Jurkat, Clone E6-1 (cell line): ENCODE results near the gene ZCCHC7.
"Not testable (repeated sequence)": the region's sequence is repeated elsewhere in the genome, so short reads cannot be mapped to it uniquely, and the experiment has no call there.

Experiments used
- DNase-seq: peaks from one replicate; pipeline ENCODE4 v3.0.0-alpha.2; 2011; ENCODE audit warnings: low read depth, low spot score
- H3K4me3 ChIP-seq: 2 replicates; pipeline ENCODE4 v1.5.1; 2011; ENCODE audit warnings: mild to moderate bottlenecking, low read length, control low read depth, moderate library complexity

The ZCCHC7 gene

DNA sequence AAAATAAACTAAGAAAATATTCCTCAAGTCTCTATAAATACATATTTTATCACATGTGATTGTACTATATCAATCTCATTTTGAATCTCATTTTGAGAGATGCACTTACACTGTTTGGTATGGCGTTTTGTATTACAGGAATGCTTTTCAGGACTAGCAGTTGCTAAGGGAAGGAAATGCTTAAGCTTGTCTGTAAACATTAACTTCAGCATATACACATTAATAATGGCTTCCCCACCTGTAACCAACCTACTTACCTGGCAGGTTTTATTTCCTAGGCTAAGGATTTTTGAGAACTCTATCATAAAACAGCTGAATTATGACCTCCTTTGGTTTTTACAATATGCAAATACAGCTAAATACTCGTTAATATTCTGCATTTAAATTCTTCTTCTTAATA lies 161.2 kb downstream of the ZCCHC7 start:
- no peak overlapping the region for H3K4me3 ChIP-seq

DNA sequence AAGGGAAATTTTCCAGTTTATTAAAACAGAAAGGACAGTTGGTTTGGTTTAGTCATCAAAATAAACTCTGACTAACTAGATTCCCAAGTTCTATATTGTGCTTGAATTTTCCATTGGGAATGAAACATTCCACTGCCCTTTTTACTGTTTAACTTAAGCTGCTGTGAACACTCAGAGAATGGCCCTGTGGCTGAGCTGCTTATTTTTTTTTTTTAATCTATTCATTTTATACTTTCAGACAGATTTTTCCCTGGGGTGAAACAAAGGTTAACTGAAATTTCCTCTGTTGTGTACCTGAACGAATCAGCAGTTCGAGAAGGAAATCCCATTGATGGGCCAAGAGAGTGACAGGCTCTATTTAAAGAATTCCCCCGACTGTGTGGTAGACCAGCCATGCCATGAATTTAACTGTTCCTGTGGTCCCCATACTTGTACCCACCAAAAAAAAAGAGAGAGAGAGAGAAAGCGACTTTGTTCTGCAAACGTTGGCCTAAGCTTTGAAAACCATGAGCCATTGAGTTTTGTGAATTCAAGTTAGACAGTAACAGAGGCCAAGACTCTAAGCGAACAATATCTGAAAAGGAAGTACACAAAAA lies 163.5 kb downstream of the ZCCHC7 start:
- H3K4me3 ChIP-seq, result no peak overlapping the region
- no peak for DNase-seq

More for the DNA sequence above, 161.2 kb downstream of the ZCCHC7 start:
- DNase-seq, result no peak

DNA sequence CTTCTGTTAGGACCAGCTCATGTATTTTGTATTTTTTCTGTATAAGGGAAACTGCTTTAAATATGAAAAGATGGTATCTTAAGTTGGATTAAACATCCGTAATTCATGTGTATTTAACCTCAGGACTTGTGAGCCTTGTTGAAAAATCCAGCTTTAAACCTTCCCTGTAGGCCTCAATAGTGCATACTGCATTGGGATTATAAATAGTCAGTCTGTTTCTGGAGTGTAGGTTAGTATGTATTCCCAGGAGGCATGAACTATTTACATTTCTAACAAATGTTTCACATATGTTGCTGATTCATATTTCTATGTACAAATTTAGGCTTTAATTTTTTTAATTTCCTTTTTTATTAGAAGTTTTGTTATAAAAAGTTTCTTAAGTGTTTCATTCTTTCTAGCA lies 164.3 kb downstream of the ZCCHC7 start:
- DNase-seq, result no peak
- no peak overlapping the region for H3K4me3 ChIP-seq

DNA sequence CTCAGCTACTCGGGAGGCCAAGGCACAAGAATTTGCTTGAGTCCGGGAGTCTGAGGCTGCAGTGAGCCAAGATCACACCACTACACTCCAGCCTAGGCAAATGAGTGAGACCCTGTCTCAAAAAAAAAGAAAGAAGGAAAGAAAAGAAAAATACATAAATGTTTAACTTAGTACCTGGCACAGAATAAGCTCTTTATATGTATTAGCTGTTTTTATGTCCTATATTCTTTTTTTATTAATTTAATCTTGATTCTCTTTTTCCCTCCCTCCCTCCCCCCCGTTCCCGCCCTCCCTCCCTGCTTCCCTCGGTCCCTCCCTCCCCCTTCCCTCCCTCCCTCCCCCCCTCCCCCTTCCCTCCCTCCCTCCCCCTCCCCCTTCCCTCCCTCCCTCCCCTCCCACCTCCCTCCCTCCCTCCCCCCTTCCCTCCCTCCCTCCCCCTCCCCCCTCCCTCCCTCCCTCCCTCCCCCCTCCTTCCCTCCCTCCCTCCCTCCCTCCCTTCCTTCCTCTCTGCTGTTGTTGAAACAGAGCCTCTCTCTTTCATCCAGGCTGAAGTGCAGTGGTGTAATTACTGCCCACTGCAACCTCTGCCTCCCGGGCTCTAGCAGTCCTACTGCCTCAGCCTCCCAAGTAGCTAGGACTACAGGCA lies 166.3 kb downstream of the ZCCHC7 start:
- no peak for DNase-seq
- H3K4me3 ChIP-seq, result no peak overlapping the region

DNA sequence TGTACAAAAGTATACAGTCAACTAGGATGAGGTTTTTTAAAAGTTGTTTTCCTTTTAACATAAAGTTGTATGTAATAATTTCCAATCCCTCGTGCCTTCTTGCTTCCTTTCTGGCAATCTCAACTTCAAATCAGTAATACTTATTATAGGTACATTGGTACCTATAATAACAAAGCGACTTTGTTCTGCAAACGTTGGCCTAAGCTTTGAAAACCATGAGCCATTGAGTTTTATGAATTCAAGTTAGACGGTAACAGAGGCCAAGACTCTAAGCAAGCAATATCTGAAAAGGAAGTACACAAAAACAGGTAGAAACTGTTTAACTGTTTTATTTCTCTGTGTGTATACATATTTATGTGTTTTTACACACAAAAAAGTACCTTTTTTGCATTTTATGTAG lies 166.9 kb downstream of the ZCCHC7 start:
- DNase-seq, result no peak
- H3K4me3 ChIP-seq, result no peak overlapping the region

DNA sequence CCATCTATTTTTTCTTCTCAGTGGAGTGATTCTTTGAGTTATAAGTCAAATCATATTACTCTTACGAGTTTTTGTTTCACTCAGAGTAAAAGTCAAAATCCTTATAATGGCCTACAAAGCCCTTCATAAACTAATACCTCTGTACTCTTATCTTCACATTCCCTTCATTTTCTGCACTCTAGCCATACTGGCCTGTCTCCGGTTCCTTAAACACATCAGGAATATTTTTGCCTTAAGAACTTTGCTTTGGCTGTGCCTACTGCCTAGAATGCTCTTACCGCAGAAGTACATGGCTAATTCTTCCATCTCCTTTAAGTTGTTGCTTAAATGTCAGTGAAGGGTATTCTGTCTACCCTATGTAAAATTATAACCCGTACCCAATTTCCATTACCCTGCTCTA lies 169.3 kb downstream of the ZCCHC7 start:
- H3K4me3 ChIP-seq, result no peak overlapping the region
- DNase-seq, result no peak

DNA sequence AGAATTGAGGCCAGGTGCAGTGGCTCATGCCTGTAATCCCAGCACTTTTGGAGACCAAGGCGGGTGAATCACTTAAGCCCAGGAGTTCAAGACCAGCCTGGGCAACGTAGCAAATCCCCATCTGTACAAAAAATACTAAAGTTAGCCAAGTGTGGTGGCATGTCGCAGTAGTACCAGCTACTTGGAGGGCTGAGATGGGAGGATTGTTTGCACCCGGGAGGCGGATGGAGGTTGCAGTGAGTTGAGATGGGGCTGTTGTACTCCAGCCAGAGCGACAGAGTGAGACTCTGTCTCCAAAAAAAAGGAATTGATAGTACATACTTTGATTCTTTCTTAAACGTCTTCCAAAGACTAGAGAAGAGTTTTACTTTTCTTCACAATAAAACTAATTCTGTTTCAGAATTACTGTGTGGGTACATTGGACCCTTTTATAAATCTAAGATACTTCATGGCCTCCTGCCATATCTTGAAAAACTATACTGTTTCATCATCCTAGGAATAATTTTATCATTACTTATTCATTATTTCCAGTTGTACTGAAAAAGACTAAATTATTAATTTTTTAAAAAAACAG lies 170.1 kb downstream of the ZCCHC7 start:
- no peak overlapping the region for H3K4me3 ChIP-seq
- no peak for DNase-seq

DNA sequence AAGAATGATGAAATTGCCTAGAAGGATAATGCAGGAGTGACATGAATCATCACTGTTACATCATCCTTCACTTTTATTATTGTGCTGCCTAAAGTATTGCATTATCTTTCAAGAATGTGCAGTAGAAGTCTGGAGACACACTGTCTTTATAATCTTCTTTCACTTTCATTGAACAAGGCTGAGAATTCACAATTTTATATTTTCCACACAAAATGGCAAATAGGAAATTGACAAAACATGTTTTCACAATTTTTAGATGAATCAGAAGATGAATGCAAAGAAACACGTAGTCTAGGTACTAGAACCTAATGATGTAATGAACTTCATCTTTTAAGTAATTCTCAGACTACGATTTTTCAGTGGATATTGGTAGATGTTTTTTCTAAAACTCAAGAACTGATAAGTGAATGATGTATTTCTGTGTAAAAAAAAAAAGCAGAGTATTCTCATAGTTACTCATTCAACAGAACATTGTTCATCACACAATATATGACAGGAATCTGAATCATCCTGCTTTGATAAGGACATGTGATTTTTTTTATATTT lies 170.6 kb downstream of the ZCCHC7 start:
- DNase-seq, result no peak
- H3K4me3 ChIP-seq, result no peak overlapping the region

DNA sequence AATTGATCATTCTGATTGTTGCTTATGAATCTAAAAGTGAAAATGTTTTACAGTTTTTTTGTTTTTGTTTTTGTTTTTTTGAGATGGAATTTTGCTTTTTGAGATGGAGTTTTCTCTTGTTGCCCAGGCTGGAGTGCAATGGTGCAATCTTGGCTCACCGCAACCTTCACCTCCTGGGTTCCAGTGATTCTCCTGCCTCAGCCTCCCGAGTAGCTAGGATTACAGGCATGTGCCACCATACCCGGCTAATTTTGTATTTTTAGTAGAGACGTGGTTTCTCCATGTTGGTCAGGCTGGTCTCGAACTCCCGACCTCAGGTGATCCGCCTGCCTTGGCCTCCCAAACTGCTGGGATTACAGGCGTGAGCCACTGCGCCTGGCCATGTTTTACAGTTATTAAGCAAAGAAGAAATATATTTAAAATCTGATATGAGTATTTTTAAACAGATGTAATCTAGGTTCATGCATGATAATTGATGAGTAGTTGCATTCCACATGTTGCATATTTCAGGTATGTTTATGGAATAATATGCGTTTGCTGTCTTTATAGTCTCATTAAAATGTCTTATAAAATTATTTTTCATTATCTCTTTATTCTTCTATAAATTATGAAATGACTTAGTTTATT lies 171.4 kb downstream of the ZCCHC7 start:
- not testable (repeated sequence) for DNase-seq, H3K4me3 ChIP-seq

DNA sequence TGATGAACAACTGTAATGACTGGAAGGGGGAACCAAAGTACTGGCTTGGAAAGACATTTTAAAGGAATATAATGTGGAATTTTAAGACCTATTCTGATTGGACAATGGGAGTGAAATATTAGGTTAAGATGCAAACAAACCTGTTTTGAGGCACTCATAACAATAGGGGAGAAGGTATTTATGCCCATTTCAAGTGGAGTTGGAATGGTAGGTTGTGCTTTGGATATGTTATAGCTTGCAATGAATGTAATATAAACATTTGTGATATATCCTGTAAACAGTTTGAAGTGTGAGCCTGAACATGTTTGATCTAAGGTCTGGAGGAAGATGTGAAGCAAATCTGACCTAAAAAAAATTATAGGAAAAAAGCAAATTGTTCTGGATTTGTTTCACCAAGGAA lies 172.5 kb downstream of the ZCCHC7 start:
- DNase-seq, result no peak
- no peak overlapping the region for H3K4me3 ChIP-seq

DNA sequence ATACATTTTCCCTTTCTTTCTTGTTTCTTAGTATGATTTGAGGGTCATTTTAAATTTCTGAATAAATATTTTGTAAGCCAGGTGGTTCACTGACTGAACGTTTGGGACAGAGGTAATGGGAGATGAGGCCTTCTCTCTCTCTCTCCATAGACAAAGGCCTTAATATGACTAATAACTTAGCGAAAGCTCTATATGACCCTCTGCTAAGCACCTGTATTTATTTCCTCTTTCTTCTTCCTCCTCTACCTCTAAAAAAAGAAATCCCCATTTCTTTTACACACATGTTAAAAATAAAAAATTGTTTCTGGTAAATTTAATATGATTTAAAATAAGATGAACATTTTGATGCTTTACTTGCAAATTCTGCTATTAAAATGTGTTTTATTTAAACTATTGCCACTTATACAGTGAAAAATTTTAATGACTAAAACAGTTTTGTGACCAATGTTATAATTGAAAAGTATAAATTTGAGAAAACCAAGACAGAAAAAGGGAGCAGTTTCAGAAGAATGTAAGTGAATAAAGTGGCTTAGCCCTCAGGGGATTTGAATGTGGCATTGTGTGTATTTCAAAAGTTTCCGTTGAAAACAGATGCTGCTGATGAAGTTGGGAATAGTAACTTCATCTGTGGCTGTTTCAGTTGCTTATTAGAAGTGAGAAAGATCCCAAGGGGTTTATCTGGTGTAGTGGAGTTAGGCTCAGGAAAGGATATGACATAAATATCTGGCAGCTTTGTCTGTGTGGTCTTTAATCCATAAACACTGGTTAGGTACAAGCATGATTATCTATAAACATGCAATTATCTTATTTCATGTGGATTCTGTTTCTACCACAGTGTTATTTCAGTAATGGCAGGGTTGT lies 173.5 kb downstream of the ZCCHC7 start:
- peak; percentile 28 for DNase-seq
- no peak overlapping the region for H3K4me3 ChIP-seq

DNA sequence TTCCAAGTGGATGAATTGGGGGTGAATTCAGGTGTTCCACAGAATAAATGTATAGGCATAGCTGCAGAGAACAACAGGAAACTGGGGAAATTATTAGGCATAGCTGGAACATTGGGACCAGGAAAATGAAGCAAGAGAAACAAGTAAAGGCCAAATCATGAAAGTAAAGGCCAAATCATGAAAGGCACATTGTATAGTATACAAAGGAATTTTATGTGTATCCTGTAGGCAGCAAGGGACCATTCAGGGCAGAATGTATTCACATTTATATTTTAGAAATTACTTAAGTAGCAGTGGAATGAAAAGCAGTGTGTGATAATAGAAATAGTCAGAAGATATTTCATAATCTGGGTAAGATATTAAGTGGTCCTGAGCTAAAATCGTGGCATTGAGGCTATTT lies 174.8 kb downstream of the ZCCHC7 start:
- H3K4me3 ChIP-seq, result no peak overlapping the region
- no peak for DNase-seq

DNA sequence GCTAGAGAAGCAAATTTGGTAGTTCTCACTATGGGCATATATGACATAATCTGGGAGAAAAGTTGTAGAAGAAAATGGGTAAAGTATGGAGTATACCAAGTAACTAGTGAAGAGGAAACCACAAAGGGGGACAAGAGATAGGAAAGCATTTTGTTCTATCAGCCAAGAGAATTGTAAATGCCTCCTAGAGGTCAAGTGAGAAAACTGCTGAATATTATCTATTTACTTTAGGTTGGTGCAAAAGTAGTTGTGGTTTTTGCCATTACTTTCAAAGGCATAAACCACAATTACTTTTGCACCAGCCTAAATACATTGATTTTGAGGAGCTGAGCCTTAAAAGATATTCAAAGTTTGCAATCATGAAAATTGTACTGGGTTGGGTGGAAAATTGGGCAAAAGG lies 175.4 kb downstream of the ZCCHC7 start:
- peak; percentile 56 for DNase-seq
- H3K4me3 ChIP-seq, result no peak overlapping the region

DNA sequence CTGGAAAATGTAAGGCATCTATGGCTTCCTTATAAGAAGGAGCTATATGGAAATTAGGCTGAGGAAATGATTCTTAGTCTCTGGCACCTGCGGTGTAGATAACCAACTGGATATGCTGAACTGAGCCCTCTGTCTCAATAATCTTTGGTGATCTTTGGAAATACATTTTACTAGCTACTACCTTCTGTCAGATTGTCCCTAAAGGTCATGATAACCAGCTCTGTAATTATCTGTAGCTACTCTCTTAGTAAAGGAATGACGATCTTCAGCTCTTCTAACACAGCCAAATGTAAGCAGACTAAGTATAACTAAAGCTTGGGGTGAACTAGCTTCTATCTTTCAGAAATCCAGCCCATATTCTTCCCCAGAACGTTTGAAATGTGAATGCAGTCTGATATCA lies 177.2 kb downstream of the ZCCHC7 start:
- no peak for DNase-seq
- no peak overlapping the region for H3K4me3 ChIP-seq

DNA sequence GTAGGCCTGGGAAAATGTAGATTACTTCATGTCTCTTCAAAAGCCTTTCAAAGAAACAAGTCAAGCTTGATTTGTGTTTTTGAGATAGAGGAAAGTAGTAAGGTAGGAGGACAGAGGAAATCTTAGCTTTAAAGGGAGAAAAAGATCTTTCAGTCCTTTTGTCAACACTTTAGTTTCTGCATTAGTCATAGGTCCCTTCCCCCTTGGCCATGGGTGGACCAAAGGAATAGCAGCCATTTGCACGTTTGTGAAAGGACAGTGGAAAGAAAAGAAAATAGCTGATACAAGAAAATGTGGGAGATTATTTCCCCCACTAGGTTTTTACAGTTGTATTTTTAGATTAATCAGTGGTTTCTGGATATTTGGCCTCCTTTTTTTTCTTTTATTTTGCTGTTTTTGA lies 180.2 kb downstream of the ZCCHC7 start:
- no peak for DNase-seq
- H3K4me3 ChIP-seq, result no peak overlapping the region

DNA sequence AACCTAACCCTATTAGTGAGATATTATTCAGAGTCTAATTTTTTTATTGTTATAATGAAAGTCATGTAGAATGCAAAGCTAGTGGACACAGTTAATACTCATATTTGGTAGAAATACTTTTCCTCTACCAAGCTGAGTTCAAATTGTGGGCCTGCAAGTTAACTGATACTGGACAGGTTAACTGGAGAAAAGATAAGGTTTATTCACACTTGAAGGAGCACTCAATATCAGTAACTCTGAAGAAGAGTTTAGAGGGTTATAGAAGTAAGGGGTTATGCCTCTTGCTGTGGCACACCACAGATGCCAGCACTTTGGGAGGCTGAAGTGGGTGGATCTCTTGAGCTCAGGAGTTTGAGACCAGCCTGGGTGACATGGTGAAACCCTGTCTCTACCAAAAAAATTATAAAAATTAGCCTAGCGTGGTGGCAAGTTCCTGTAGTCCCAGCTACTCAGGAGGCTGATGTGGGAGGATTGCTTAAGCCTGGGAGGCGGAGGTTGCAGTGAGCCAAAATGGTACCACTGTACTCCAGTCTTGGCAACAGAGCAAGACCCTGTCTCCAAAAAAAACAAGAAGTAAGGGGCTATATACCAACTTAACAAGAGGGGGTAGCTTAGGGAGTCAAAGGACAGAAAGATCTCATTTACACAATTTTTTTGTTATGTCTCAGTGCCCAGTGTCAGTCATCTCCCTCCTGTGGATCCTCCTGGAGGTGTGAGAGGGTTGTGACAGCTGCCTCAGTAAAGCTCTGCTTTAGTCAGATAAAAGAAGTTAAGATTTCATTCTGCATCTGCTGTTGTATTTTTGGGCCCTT lies 180.9 kb downstream of the ZCCHC7 start:
- no peak overlapping the region; the same call in 1 of the 2 replicates for H3K4me3 ChIP-seq
- peak; percentile 42 for DNase-seq

DNA sequence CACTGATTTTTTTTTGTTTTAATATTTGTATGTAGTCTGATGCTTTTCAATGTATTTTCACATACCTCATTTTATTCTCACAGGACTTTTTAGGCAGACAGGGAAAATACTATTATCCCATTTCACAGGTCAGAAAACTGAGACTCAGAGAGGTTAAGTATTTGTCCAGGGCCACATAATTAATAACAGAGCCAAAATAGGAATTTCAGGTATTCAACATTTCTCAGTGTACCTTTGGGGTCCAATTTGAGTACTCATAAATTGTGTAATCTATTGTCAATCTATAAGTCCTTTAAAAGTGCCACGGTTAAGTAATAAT lies 181.4 kb downstream of the ZCCHC7 start:
- peak overlapping the region; percentile 27 for H3K4me3 ChIP-seq
- DNase-seq, result no peak

DNA sequence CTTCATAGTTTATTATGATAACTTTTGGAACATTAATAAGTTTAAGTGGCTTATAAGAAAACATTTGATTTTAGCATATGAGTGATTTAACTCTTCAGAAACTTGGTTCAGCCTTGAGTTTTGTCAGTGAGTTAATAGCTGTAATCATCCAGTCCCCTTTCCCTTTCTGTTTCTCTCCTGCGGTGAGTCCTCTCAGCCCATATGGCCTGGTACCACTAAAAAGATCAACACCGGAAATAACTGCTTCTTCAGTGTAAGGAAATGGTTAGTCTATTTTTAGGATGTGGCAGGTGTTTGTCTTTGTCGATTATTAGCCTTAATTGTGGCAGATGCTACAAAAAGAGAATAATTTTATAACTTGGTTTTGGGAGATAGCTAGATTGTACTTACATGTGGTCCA lies 181.9 kb downstream of the ZCCHC7 start:
- H3K4me3 ChIP-seq, result peak overlapping the region; percentile 27

DNA sequence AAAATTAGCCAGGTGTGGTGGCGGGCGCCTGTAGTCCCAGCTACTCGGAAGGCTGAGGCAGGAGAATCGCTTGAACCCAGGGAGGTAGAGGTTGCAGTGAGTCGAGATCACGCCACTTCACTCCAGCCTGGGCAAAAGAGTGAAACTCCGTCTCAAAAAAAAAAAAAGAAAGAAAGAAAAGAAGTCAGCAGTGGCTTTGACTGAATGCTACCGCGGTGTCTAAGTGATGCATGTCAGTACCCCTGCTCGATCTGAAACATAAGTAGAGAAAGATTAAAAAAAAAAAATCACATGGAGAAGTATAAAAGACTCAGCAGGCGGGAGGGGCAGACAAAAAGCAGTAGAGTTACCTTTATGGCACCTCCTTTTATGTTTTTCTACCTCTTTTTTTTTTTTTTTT lies 182.9 kb downstream of the ZCCHC7 start:
- DNase-seq, H3K4me3 ChIP-seq: not testable (repeated sequence)

More for the DNA sequence above, 181.9 kb downstream of the ZCCHC7 start:
- DNase-seq, result peak; percentile 90
